Caco-2 (cell line): ENCODE results near the gene GFM1. TPM values are rescaled to one million over a fixed set of nuclear protein-coding genes. Genes with fewer than 3 reads are reported as not detected.

Experiments
- BruUV-seq: library from RNA; stranded (reverse); fragments of 400-500 nt; replicated peaks from 2 replicates; lab custom pipeline; 2021; lab: Mats Ljungman, UMichigan
- CTCF ChIA-PET: fragments of 300-600 bp; sonication (Branson Sonifier 250); formaldehyde crosslinking; loops from one replicate; lab custom pipeline; 2022; ENCODE audit warnings: antibody characterized with exemption; lab: Charles Lee
- POLR2A ChIA-PET: fragments of 300-600 bp; sonication (Branson Sonifier 250); formaldehyde crosslinking; loops from one replicate; lab custom pipeline; 2022; ENCODE audit warnings: antibody characterized with exemption; lab: Charles Lee
- DNase-seq, 2 experiments: peaks; one replicate each; pipeline versions ENCODE4 v3.0.0 to v3.0.0-alpha.2; 2020 to 2022
- H3K27me3 ChIP-seq: replicated peaks from 2 replicates; pipeline ENCODE4 v1.6.0; 2011; ENCODE audit warnings: low read length; ENCODE audit not compliant: control insufficient read depth, insufficient read depth
- H3K36me3 ChIP-seq: 2 replicates; pipeline ENCODE4 v1.5.1; 2011; ENCODE audit warnings: low read length; ENCODE audit not compliant: control insufficient read depth, insufficient read depth
- H3K4me1 ChIP-seq: fragments of 250-450 bp; sonication (Bioruptor Pico); 2 replicates; pipeline ENCODE4 v1.5.1; 2020; ENCODE audit warnings: mild to moderate bottlenecking
- H3K4me3 ChIP-seq: 2 replicates; pipeline ENCODE4 v1.5.1; 2011; ENCODE audit warnings: low read depth, mild to moderate bottlenecking, control low read depth, low read length
- H3K9me3 ChIP-seq: fragments of 250-450 bp; sonication (Bioruptor Pico); 2 replicates; pipeline ENCODE4 v1.5.1; 2020; ENCODE audit warnings: mild to moderate bottlenecking, moderate library complexity
- H3K27ac Mint-ChIP-seq: one replicate; pipeline ENCODE4 v1.8.0; 2022; ENCODE audit warnings: mixed read lengths; ENCODE audit not compliant: unreplicated experiment
- H3K27me3 Mint-ChIP-seq: one replicate; pipeline ENCODE4 v1.8.0; 2022; ENCODE audit warnings: mixed read lengths; ENCODE audit not compliant: insufficient read depth, unreplicated experiment
- H3K36me3 Mint-ChIP-seq: one replicate; pipeline ENCODE4 v1.8.0; 2022; ENCODE audit warnings: mild to moderate bottlenecking, mixed read lengths; ENCODE audit not compliant: insufficient read depth, unreplicated experiment
- H3K4me1 Mint-ChIP-seq: one replicate; pipeline ENCODE4 v1.8.0; 2022; ENCODE audit warnings: low read depth, mixed read lengths; ENCODE audit not compliant: unreplicated experiment
- H3K4me3 Mint-ChIP-seq: one replicate; pipeline ENCODE4 v1.8.0; 2022; ENCODE audit warnings: mild to moderate bottlenecking, moderate library complexity, mixed read lengths; ENCODE audit not compliant: unreplicated experiment
- H3K9me3 Mint-ChIP-seq: one replicate; pipeline ENCODE4 v1.8.0; 2022; ENCODE audit warnings: mixed read lengths; ENCODE audit not compliant: unreplicated experiment
- CTCF ChIP-seq, 2 experiments: fragments of 200-600 bp in 1 of 2; IDR thresholded peaks; 1 replicate in 1 of 2; 2 replicates in 1 of 2; pipeline versions ENCODE4 v1.5.1 to v1.8.0; 2011 to 2022; ENCODE audit warnings: antibody characterized with exemption in 1 of 2, control low read depth in 1 of 2, inconsistent platforms in 1 of 2, low read depth in 1 of 2, low read length in 1 of 2, mild to moderate bottlenecking in 1 of 2, moderate library complexity in 1 of 2; ENCODE audit not compliant: insufficient read depth in 1 of 2, severe bottlenecking in 1 of 2, unreplicated experiment in 1 of 2
- intact Hi-C: fragments of 100-400 bp; cut with micrococcal nuclease; formaldehyde crosslinking; loops from one replicate; pipeline ENCODE4 v1.10.0; 2022; ENCODE audit not compliant: unreplicated experiment
- total RNA-seq: library from RNA; stranded (reverse); gene quantifications from 2 replicates; pipeline ENCODE4 v1.2.3, GENCODE V29; 2022

The GFM1 gene
- total RNA-seq, 1 experiment from 2014 or later: 58.2 TPM

GRCh38 chr3:158727206-158728060 lies 83.1 kb downstream of the GFM1 start:
- no TSS peak for BruUV-seq
- H3K4me1 Mint-ChIP-seq: no peaks in the 10 kb centered on the region
- no peak overlapping the region for H3K27ac Mint-ChIP-seq

GRCh38 chr3:158728061-158728377 lies 83.7 kb downstream of the GFM1 start:
- Histone ChIP-seq H3K4me3 (no peak overlapping the region), H3K9me3 (no peaks in the 10 kb centered on the region), H3K36me3 (no peaks in the 10 kb centered on the region), H3K4me1 (peaks cover 3% of the 10 kb centered on the region; the same call in 1 of the 2 replicates), H3K27me3 (no peaks in the 10 kb centered on the region)
- intact Hi-C loops: no loop called here
- ChIA-PET POLR2A (no interaction called here), CTCF (interaction anchor here (0.7 to 2.8 kb wide), 13 partner anchors 16 to 1600 kb away, joined by 3 to 72 read pairs (median 4); partner anchors contain the start of gene MFSD1)
- DNase-seq: no peak
- no TSS peak for BruUV-seq
- Mint-ChIP-seq H3K9me3 (no peaks in the 10 kb centered on the region), H3K4me1 (no peaks in the 10 kb centered on the region), H3K4me3 (no peak overlapping the region), H3K36me3 (no peaks in the 10 kb centered on the region), H3K27me3 (no peaks in the 10 kb centered on the region), H3K27ac (no peak overlapping the region)
- no peak for TF ChIP-seq CTCF (IDR thresholded peaks at IDR 0.05; ENCODE audit: insufficient read depth in 1 of 2, low read depth in 1 of 2, low read length in 1 of 2, severe bottlenecking in 1 of 2, unreplicated experiment in 1 of 2)

More at GRCh38 chr3:158727206-158728060, 83.1 kb downstream of the GFM1 start:
- no peaks in the 10 kb centered on the region for H3K36me3 ChIP-seq
- no peaks in the 10 kb centered on the region for H3K9me3 Mint-ChIP-seq
- no peaks in the 10 kb centered on the region for H3K27me3 Mint-ChIP-seq
- H3K27me3 ChIP-seq: no peaks in the 10 kb centered on the region
- H3K36me3 Mint-ChIP-seq: no peaks in the 10 kb centered on the region
- 0 out of 2 replicates have a peak, but pooled peaks cover 3% of the 10 kb centered on the region for H3K4me1 ChIP-seq
- peak; percentile 46 to 63 for DNase-seq
- ChIA-PET CTCF (interaction anchor here (0.6 to 2.8 kb wide), 14 partner anchors 17 to 1599 kb away, joined by 3 to 72 read pairs (median 4); partner anchors contain the start of gene MFSD1), POLR2A (no interaction called here)
- no peak overlapping the region for H3K4me3 ChIP-seq
- intact Hi-C loops: loop anchor here (1.0 kb wide), 2 partner anchors 42 to 62 kb away; no protein-coding TSS in a partner anchor
- H3K4me3 Mint-ChIP-seq: no peak overlapping the region
- no peaks in the 10 kb centered on the region for H3K9me3 ChIP-seq
- TF ChIP-seq CTCF (IDR thresholded peaks at IDR 0.05; ENCODE audit: insufficient read depth in 1 of 2, low read depth in 1 of 2, low read length in 1 of 2, severe bottlenecking in 1 of 2, unreplicated experiment in 1 of 2): peak; percentile 70 to 72

- DNase-seq: no peak
These were observed 84.5 kb downstream of the GFM1 start for GRCh38 chr3:158728851-158729250.

More at GRCh38 chr3:158728851-158729250, 84.5 kb downstream of the GFM1 start:
- no peaks in the 10 kb centered on the region for H3K36me3 Mint-ChIP-seq
- H3K9me3 ChIP-seq: no peaks in the 10 kb centered on the region
- TF ChIP-seq CTCF (IDR thresholded peaks at IDR 0.05; ENCODE audit: insufficient read depth in 1 of 2, low read depth in 1 of 2, low read length in 1 of 2, severe bottlenecking in 1 of 2, unreplicated experiment in 1 of 2): no peak
- H3K27ac Mint-ChIP-seq: no peak overlapping the region
- no peaks in the 10 kb centered on the region for H3K27me3 ChIP-seq
- peaks cover 3% of the 10 kb centered on the region; the same call in 1 of the 2 replicates for H3K4me1 ChIP-seq
- H3K4me3 ChIP-seq: no peak overlapping the region
- H3K9me3 Mint-ChIP-seq: no peaks in the 10 kb centered on the region
- no peaks in the 10 kb centered on the region for H3K4me1 Mint-ChIP-seq
- POLR2A ChIA-PET: no interaction called here
- intact Hi-C loops: no loop called here
- H3K4me3 Mint-ChIP-seq: no peak overlapping the region
- no peaks in the 10 kb centered on the region for H3K27me3 Mint-ChIP-seq
- CTCF ChIA-PET: interaction anchor here (2.7 to 2.8 kb wide), 2 partner anchors 61 to 63 kb away, joined by 55 to 72 read pairs; no protein-coding TSS in a partner anchor
- no peaks in the 10 kb centered on the region for H3K36me3 ChIP-seq
- no TSS peak for BruUV-seq
